ENCODE data around the gene BZW2. TPM values are rescaled to one million over a fixed set of nuclear protein-coding genes. Genes with fewer than 3 reads are reported as not detected.

Gene BZW2
- total RNA-seq, 1 donor from 2014 or later: 89.8 TPM

DNA sequence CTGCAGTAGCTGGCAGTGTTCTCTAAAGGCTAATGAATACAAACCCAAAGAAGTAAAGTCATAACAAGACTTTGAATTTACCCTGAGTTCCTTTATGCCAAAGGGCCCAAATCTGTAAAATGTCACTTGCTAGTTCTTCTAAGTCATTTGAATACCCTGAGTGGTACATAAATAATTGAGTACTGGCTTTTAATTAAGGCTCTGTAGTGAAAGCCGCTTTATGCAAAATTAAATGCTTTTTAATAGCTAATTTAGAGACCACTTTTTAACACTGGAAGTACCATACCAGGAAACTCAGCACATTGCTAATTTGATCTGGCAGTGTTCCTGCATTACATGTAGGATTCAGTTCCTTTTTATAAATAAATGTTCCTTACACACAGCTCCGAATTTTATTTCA lies 83.6 kb downstream of the BZW2 start:
- H3K4me3 Mint-ChIP-seq: no peak overlapping the region
- no peaks in the 10 kb centered on the region for H3K9me3 Mint-ChIP-seq
- peaks cover 5% of the 10 kb centered on the region for H3K4me1 Mint-ChIP-seq (ENCODE audit: unreplicated experiment)
- H3K27ac Mint-ChIP-seq: no peak overlapping the region
- TF ChIP-seq, protein P1, sequence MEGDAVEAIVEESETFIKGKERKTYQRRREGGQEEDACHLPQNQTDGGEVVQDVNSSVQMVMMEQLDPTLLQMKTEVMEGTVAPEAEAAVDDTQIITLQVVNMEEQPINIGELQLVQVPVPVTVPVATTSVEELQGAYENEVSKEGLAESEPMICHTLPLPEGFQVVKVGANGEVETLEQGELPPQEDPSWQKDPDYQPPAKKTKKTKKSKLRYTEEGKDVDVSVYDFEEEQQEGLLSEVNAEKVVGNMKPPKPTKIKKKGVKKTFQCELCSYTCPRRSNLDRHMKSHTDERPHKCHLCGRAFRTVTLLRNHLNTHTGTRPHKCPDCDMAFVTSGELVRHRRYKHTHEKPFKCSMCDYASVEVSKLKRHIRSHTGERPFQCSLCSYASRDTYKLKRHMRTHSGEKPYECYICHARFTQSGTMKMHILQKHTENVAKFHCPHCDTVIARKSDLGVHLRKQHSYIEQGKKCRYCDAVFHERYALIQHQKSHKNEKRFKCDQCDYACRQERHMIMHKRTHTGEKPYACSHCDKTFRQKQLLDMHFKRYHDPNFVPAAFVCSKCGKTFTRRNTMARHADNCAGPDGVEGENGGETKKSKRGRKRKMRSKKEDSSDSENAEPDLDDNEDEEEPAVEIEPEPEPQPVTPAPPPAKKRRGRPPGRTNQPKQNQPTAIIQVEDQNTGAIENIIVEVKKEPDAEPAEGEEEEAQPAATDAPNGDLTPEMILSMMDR (conservative IDR thresholded peaks at IDR 0.05): no peak
- H3K36me3 Mint-ChIP-seq: no peaks in the 10 kb centered on the region
- no peak for DNase-seq (ENCODE audit: extremely low spot score, unreplicated experiment)
- no peaks in the 10 kb centered on the region for H3K27me3 Mint-ChIP-seq

DNA sequence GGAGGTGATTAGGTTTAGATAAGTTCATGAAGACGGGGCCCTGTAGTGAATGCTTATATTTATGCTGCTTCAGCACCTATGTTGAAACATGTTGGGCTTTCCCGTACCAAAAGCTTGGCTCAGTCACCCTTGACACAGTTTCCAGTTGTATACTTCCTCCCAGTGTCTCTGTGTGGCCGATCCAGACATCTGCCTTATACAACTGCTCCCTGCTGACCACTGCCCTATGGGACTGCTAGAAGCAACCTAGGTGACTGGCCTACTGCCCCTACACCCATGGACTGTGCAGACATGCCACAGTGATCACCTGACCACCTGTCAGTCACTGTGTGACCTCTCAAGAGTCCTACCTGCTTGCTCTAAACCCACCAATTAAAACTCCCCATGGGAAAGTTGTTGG lies 85.0 kb downstream of the BZW2 start:
- no peak overlapping the region for H3K27ac Mint-ChIP-seq

DNA sequence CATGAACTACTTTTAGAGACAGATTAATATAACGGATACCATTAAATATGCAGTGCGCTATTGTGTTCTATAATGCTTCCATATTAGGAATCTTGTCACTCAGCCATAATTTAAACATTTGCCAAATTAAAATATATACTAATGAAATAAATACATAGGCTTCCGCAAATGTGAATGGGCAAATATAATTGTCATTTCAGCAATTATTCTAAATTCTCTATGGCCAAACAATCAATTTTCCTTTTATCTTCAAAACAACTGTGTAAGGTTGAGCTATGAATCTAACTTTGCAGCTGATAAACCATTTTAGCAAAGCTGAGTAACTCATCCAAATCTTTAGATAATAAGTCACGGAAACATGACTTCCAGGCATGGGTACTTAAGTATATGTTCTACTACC lies 86.8 kb downstream of the BZW2 start:
- DNase-seq (ENCODE audit: extremely low spot score, unreplicated experiment): no peak
- no peak overlapping the region for H3K4me3 Mint-ChIP-seq
- H3K4me1 Mint-ChIP-seq (ENCODE audit: unreplicated experiment): peaks cover 14% of the 10 kb centered on the region
- H3K36me3 Mint-ChIP-seq: no peaks in the 10 kb centered on the region
- TF ChIP-seq, protein P1 (conservative IDR thresholded peaks at IDR 0.05): no peak
- H3K9me3 Mint-ChIP-seq: no peaks in the 10 kb centered on the region
- no peak overlapping the region for H3K27ac Mint-ChIP-seq
- H3K27me3 Mint-ChIP-seq: no peaks in the 10 kb centered on the region

More for the DNA sequence above, 85.0 kb downstream of the BZW2 start:
- TF ChIP-seq, protein P1 (conservative IDR thresholded peaks at IDR 0.05): no peak
- H3K9me3 Mint-ChIP-seq: no peaks in the 10 kb centered on the region
- H3K4me3 Mint-ChIP-seq: no peak overlapping the region
- no peaks in the 10 kb centered on the region for H3K27me3 Mint-ChIP-seq
- peaks cover 14% of the 10 kb centered on the region for H3K4me1 Mint-ChIP-seq (ENCODE audit: unreplicated experiment)
- H3K36me3 Mint-ChIP-seq: no peaks in the 10 kb centered on the region
- no peak for DNase-seq (ENCODE audit: extremely low spot score, unreplicated experiment)

DNA sequence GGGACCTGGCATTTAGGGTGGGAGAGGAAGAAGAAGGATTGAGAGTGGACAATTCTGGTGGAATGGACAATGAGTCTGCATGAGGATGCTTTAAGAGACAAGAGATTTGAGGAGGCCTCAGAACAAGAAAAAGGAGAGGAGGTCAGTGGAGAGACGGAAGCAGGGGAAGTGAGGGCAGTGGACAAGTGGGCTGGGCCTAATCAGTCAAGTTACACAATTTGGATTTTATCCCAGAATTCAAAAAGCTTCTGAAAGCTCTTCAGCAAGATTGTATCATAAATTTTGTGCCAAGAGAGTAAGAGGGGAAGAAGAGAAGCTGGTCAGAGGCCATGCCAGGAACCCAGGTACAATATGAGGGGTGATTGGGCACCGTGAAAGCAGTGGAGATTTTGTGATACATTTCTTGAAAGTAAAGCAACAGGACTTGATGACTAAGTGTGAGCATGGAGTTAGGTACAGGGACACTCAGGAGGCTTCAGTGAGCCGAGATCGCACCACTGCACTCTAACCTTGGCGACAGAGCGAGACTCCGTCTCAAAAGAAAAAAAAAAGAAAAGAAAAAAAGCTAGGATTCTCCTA lies 88.3 kb downstream of the BZW2 start:
- Mint-ChIP-seq H3K4me1 (ENCODE audit: unreplicated experiment) (peaks cover 14% of the 10 kb centered on the region), H3K36me3 (no peaks in the 10 kb centered on the region), H3K9me3 (no peaks in the 10 kb centered on the region), H3K27me3 (no peaks in the 10 kb centered on the region), H3K27ac (no peak overlapping the region), H3K4me3 (no peak overlapping the region)
- DNase-seq (ENCODE audit: extremely low spot score, unreplicated experiment): no peak
- TF ChIP-seq, protein P1 (conservative IDR thresholded peaks at IDR 0.05): no peak

DNA sequence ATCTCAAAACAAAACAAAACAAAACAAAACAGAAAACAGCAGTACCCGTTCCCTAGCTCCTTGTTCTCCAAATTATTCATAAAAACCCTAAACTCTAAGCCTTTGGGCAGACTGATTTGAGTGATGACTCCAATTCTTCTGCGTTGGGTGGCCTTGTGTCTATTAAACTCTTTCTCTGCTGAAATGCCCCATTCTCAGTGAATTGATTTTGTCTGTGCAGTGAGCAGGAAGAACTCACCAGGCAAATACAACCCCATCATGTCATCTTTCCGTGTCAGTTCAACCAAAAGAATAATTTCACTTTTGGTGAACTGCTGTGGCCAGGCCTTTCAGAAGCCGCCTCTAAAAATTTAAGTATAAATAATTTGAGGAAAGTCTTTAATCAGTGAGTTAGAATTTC lies 89.0 kb downstream of the BZW2 start:
- TF ChIP-seq, protein P1 (conservative IDR thresholded peaks at IDR 0.05): no peak

More for the DNA sequence above, 89.0 kb downstream of the BZW2 start:
- Mint-ChIP-seq H3K4me1 (ENCODE audit: unreplicated experiment) (peaks cover 14% of the 10 kb centered on the region), H3K27ac (no peak overlapping the region), H3K4me3 (no peak overlapping the region), H3K27me3 (no peaks in the 10 kb centered on the region), H3K36me3 (no peaks in the 10 kb centered on the region), H3K9me3 (no peaks in the 10 kb centered on the region)
- DNase-seq (ENCODE audit: extremely low spot score, unreplicated experiment): no peak
